IPS DF 4.7 (cell line): ENCODE results near the gene DNAH11.

Experiments
- DNase-seq: peaks from one replicate; pipeline ENCODE4 v3.0.0-alpha.2; 2013; ENCODE audit warnings: low spot score; ENCODE audit errors: extremely low read depth

The DNAH11 gene

DNA sequence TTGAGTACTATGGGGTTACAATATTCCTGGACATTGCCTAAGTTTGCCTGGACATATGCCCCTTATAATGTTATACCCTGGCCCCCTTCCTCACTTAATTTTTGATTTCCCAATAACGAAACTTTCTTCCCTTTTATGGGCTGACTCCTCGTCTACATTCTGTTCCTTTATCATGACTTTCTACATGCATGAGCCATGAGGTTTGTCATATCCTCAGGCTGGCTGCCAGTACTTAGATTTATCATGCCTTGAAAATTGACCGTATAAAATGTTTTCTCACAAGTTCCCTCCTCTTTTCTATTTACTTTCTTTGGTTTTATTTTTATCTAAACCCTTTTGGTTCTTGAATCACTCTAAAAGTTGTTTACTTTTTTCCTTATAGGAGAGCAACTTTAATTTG is 4.7 kb downstream of the DNAH11 start:
- no peak for DNase-seq

DNA sequence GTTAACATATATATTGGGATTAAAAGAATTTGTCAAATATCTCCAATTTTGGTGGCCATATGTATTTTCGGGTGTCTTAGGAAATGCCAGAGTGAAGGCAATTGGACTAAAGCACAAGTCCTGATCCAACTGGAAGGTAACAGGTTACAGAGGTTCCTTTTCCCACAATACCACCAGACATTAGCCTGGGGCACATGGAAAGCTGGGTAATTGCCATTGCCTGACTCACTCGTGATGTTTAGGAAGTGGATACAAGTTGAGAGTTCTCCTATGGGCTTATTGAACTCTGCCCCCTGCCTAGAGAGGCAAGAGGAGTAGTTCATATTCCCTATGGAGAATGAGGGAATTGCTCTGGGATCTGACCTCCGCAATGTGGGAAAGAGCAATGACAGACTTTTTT is 5.7 kb downstream of the DNAH11 start:
- no peak for DNase-seq

GRCh38 chr7:21550076-21550475 is 7.2 kb downstream of the DNAH11 start:
- no peak for DNase-seq

GRCh38 chr7:21550821-21551531 is 8.1 kb downstream of the DNAH11 start:
- DNase-seq: no peak

DNA sequence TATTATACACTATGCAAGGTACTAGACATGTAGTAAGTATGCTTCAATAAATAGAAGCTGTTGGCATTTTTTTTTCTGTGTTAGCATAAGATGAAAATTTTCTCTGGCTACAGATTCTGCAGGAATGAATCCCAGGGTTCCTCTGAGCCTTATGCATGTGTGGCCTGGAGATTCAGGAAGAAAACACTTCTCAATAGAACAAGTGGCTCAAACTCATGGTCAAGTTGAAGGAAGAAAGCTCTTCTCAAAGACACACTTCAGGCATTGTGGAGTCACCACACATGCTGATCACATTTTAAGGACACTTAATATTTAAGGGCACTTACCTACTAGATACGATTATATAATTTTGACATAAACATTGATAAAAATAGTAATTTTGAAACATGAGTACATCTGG is 19.5 kb downstream of the DNAH11 start:
- DNase-seq: no peak

DNA sequence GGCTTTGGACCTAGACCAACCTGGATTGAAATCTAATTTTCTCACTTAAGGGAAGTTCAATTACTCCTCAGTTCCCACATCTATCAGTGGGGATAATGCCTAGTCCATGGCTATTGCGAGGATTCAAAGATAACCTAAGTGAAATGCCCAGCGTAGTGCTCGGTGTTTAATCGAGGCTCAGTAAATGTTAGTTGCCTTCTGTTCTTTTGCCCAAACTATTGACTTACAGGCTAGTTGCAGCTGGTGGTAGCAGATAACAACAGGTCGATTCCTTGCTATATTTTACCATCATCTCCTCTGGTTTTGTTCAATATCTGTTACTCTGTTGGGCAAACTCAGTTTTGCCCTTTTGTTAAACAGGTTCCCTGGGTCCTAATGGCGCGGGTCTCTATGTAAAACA is 22.8 kb downstream of the DNAH11 start:
- DNase-seq: no peak

GRCh38 chr7:21566094-21566493 is 23.3 kb downstream of the DNAH11 start:
- DNase-seq: no peak

GRCh38 chr7:21568762-21569161 is 25.9 kb downstream of the DNAH11 start:
- DNase-seq: no peak

GRCh38 chr7:21572331-21573313 is 29.8 kb downstream of the DNAH11 start:
- no peak for DNase-seq

DNA sequence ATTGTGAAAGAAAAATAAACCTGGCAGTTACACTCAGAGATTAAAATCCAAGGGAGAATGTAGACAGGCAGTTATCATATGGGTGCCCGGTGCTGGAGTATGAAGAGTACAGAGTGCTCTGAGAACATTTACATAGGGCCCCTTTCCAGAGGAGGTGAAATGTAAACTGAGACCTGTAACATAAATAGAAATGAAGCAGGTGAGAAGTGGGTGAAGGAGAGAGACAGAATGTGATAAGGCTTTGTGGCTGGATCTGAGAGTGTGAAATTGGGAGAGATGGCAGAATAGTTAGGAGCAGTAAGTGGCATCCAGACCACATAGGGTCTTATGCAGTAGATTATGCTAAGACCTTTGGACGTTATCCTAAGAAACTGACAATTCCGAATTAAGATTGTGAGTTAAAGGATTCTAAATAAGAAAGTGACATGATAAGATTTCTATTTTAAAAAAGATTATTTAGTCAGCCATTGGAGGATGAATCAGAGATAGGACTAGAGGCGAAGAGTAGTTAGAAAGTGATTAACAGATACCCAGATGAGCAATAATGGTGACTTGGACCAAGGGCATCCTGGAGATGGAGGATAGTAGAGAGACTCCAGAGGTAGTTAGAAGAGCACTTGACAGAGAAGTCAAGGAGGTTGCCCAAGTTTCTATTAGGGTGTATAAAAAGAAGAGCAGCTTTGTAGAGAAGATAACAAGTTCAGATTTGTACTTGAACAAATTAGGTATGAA is 36.7 kb downstream of the DNAH11 start:
- no peak for DNase-seq

DNA sequence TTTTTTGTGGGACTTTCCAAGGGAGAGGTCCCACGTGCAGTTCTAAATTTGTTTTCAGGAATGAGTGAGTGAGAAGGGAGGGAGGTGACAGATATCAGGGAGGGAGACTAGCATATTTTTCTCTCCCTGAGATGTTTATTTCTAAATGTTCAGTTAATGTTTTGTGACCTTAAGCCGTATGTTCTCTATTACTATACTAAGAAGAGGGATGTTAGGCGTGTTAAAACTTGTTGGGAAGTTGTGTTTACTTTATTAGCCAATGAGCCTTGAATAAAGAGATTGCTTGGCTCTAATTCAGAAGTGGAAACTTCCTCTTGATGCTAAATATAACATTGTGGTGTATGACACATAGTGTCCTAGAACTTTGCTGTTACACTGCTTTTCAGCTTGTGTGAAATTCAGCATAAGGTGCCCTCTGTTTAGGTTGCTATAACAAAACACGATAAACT is 37.3 kb downstream of the DNAH11 start:
- no peak for DNase-seq

- DNase-seq: no peak
These were observed 42.4 kb downstream of the DNAH11 start for GRCh38 chr7:21585070-21585724.

- DNase-seq: no peak
These were observed 44.4 kb downstream of the DNAH11 start for GRCh38 chr7:21587139-21587784.

GRCh38 chr7:21596801-21597200 is 54.0 kb downstream of the DNAH11 start:
- DNase-seq: no peak

- no peak for DNase-seq
These were observed 60.6 kb downstream of the DNAH11 start for GRCh38 chr7:21603462-21603861.

GRCh38 chr7:21603972-21604749 is 61.3 kb downstream of the DNAH11 start:
- DNase-seq: no peak

DNA sequence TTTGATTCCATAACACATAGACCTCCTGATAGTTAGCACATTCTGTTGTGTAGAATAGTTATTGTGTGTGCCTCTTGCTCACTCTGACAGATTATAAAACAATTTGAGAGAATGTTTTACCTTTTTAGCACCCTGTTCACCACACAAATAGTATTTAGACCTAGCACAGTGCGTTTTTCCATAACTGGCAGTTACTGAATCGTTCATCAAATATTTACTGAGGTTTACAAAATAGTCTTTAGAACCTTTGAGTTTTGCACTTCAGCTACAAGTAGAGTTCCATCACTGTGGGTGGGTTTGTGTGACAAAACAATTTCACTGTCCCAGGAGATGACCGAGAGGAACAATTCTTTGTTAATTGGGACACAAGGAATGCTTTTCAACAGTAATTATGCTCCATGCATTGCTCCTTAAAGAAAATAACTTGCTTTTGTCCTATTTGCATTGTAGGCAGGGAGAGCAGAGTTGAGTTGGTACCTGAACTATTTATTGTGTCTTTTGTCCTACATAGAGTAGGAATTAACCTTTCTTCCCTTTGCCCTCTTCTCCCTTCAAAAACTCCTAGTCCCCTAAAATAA is 62.3 kb downstream of the DNAH11 start:
- no peak for DNase-seq

GRCh38 chr7:21608465-21608864 is 65.6 kb downstream of the DNAH11 start:
- DNase-seq: no peak

DNA sequence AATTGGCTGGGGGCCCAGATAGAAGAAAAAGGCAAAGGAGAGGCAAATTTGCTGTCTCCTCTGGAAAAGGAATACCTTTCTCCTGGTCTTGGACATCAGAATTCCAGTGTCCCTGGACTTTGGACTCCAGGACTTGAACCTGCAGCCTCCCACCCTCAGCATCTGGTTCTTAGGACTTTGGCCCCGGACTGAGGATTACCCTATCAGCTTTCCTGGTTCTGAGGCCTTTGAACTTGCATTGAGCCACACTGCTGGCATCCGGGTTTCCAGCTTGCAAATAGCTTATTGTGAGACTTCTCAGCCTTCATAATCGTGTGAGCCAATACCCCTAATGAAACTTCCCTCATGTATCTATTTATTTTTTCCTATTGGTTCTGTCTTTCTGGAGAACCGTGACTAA is 68.3 kb downstream of the DNAH11 start:
- DNase-seq: no peak

DNA sequence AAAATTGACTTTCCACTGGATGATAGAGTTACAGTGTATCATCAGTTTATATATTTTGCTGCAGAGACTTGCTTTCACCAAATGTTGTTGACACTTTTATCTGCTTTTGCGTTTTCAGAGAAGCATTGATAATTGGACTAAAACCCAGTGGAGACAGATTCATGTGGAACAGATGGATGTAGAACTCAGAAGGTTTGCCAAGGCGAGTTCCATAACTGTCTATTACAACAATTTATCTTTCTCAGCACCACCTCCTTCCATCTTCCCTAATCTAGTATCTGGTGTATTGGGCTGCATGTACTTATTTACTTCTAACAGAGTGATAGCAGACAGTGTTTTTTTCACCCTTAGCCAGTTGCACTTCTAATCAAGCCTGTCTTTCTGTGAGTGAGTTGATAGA is 73.3 kb downstream of the DNAH11 start:
- no peak for DNase-seq
